NCI-H2029 treated with DMSO at 0.1 percent for 48 hours (cell line): ENCODE results near the gene DCN.

ENCODE experiments used
- DNase-seq: peaks from one replicate; lab custom pipeline; 2025; lab: John Stamatoyannopoulos, UW

Gene DCN

GRCh38 chr12:91100906-91101305 lies 81.7 kb downstream of the DCN start:
- DNase-seq = no peak

GRCh38 chr12:91099836-91100235 lies 82.8 kb downstream of the DCN start:
- DNase-seq = no peak

- no peak for DNase-seq
Measured at GRCh38 chr12:91099341-91099740, 83.3 kb downstream of the DCN start.

GRCh38 chr12:91098941-91099340 lies 83.7 kb downstream of the DCN start:
- DNase-seq = no peak

GRCh38 chr12:91098461-91098860 lies 84.2 kb downstream of the DCN start:
- DNase-seq = no peak

GRCh38 chr12:91094957-91095356 lies 87.7 kb downstream of the DCN start:
- no peak for DNase-seq

- DNase-seq = no peak
Measured at GRCh38 chr12:91094032-91094662, 88.5 kb downstream of the DCN start.

- DNase-seq = no peak
Measured at GRCh38 chr12:91093341-91093740, 89.3 kb downstream of the DCN start.

GRCh38 chr12:91091916-91092715 lies 90.5 kb downstream of the DCN start:
- DNase-seq = no peak
